ENCODE measurements around the gene ADAM12. TPM values are rescaled to one million over a fixed set of nuclear protein-coding genes. Genes with fewer than 3 reads are reported as not detected.

ADAM12 gene
- total and polyA plus RNA-seq, 2 experiments from 2014 or later = 0.13 to 0.87 TPM

DNA sequence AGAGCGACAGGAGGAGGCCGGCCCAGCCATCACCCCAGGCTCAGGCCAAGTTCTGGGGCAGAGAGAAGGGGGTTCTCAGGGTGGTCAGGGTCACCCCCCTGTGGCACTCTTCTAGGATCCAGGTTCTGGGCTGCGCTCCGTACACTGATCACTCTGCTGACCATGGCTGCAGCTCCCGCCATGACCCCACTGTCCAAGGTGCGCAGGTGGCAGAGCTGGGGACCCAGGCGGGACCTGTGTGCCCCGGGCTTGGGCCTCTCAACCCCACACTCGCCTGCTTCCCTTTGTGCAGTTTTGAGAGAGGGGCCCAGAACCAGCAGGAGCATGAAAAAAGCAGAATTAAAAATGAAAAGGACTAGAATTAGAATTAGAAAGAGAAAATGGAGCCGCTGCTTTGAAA lies 264.8 kb downstream of the ADAM12 start:
- Mint-ChIP-seq H3K4me1 (peaks cover 14% of the 10 kb centered on the region), H3K4me3 (peak overlapping the region; percentile 45; the same call in 2 of the 3 replicates), H3K27me3 (ENCODE audit: insufficient read depth, low read depth, poor library complexity) (peaks cover 24% of the 10 kb centered on the region), H3K36me3 (ENCODE audit: low read depth) (0 out of 3 replicates have a peak, but pooled peaks cover 2% of the 10 kb centered on the region), H3K9me3 (peaks cover 2% of the 10 kb centered on the region; the same call in 1 of the 3 replicates), H3K27ac (no peak overlapping the region)
- Histone ChIP-seq H3K27ac (ENCODE audit: low read depth) (no peak overlapping the region), H3K79me2 (replicated peaks; ENCODE audit: insufficient read depth) (no peaks in the 10 kb centered on the region), H3K9me2 (ENCODE audit: insufficient read depth) (peaks cover 15% of the 10 kb centered on the region), H4K20me1 (replicated peaks; ENCODE audit: insufficient read depth) (no peaks in the 10 kb centered on the region), H3K4me3 (0 out of 2 replicates have a peak overlapping the region, but pooled peaks have one; percentile 1), H3K4me2 (peak overlapping the region; percentile 63), H2AFZ (no peak overlapping the region), H3F3A (replicated peaks; ENCODE audit: low read depth) (no peaks in the 10 kb centered on the region), H3K4me1 (ENCODE audit: insufficient read depth) (peaks cover 16% of the 10 kb centered on the region), H3K36me3 (ENCODE audit: insufficient read depth) (no peaks in the 10 kb centered on the region), H3K27me3 (ENCODE audit: insufficient read depth) (peaks cover 11% of the 10 kb centered on the region; the same call in 1 of the 2 replicates)
- ATAC-seq = peak; percentile 96
- peak; percentile 37 for DNase-seq (ENCODE audit: low spot score)
- TF ChIP-seq CREB1 (CRISPR knock-in tag; IDR thresholded peaks at IDR 0.05; ENCODE audit: low read depth) (no peak), NANOG (IDR thresholded peaks at IDR 0.05; ENCODE audit: borderline replicate concordance) (0 out of 2 replicates have a peak, but pooled peaks have one; percentile 23)

DNA sequence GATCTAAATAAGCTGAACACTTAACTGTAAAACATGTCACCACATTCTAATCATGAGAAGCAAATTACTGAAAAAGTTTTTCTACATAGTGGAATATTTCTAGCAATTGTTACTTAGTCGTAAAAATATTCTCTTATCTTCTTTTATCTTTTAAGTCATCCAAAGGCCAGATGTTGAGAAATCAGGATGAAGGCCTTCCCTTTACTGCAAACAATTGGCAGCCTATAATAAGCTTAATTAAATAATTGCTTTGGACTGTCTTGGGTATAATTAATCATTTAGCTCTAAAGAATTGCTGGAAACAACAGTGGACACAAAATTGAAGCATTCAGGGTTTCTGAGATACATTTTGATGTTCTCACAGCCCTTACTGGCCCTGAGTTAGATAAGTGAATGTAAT lies 265.4 kb downstream of the ADAM12 start:
- Histone ChIP-seq H3K4me3 (no peak overlapping the region), H3K9me2 (ENCODE audit: insufficient read depth) (peaks cover 15% of the 10 kb centered on the region), H3K79me2 (replicated peaks; ENCODE audit: insufficient read depth) (no peaks in the 10 kb centered on the region), H4K20me1 (replicated peaks; ENCODE audit: insufficient read depth) (no peaks in the 10 kb centered on the region), H3K27ac (ENCODE audit: low read depth) (no peak overlapping the region), H3K4me1 (ENCODE audit: insufficient read depth) (peaks cover 16% of the 10 kb centered on the region), H3F3A (replicated peaks; ENCODE audit: low read depth) (no peaks in the 10 kb centered on the region), H3K36me3 (ENCODE audit: insufficient read depth) (no peaks in the 10 kb centered on the region), H2AFZ (no peak overlapping the region), H3K4me2 (peak overlapping the region; percentile 63; the same call in 1 of the 2 replicates), H3K27me3 (ENCODE audit: insufficient read depth) (peaks cover 11% of the 10 kb centered on the region; the same call in 1 of the 2 replicates)
- TF ChIP-seq, protein P1, sequence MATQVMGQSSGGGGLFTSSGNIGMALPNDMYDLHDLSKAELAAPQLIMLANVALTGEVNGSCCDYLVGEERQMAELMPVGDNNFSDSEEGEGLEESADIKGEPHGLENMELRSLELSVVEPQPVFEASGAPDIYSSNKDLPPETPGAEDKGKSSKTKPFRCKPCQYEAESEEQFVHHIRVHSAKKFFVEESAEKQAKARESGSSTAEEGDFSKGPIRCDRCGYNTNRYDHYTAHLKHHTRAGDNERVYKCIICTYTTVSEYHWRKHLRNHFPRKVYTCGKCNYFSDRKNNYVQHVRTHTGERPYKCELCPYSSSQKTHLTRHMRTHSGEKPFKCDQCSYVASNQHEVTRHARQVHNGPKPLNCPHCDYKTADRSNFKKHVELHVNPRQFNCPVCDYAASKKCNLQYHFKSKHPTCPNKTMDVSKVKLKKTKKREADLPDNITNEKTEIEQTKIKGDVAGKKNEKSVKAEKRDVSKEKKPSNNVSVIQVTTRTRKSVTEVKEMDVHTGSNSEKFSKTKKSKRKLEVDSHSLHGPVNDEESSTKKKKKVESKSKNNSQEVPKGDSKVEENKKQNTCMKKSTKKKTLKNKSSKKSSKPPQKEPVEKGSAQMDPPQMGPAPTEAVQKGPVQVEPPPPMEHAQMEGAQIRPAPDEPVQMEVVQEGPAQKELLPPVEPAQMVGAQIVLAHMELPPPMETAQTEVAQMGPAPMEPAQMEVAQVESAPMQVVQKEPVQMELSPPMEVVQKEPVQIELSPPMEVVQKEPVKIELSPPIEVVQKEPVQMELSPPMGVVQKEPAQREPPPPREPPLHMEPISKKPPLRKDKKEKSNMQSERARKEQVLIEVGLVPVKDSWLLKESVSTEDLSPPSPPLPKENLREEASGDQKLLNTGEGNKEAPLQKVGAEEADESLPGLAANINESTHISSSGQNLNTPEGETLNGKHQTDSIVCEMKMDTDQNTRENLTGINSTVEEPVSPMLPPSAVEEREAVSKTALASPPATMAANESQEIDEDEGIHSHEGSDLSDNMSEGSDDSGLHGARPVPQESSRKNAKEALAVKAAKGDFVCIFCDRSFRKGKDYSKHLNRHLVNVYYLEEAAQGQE (IDR thresholded peaks at IDR 0.05; ENCODE audit: unreplicated experiment) = no peak
- TF ChIP-seq EZH2 (IDR thresholded peaks at IDR 0.05; ENCODE audit: low read depth, unreplicated experiment) = no peak
- no peak for TF ChIP-seq POLR2AphosphoS5 (IDR thresholded peaks at IDR 0.05; ENCODE audit: low read depth)
- TF ChIP-seq, protein P2, sequence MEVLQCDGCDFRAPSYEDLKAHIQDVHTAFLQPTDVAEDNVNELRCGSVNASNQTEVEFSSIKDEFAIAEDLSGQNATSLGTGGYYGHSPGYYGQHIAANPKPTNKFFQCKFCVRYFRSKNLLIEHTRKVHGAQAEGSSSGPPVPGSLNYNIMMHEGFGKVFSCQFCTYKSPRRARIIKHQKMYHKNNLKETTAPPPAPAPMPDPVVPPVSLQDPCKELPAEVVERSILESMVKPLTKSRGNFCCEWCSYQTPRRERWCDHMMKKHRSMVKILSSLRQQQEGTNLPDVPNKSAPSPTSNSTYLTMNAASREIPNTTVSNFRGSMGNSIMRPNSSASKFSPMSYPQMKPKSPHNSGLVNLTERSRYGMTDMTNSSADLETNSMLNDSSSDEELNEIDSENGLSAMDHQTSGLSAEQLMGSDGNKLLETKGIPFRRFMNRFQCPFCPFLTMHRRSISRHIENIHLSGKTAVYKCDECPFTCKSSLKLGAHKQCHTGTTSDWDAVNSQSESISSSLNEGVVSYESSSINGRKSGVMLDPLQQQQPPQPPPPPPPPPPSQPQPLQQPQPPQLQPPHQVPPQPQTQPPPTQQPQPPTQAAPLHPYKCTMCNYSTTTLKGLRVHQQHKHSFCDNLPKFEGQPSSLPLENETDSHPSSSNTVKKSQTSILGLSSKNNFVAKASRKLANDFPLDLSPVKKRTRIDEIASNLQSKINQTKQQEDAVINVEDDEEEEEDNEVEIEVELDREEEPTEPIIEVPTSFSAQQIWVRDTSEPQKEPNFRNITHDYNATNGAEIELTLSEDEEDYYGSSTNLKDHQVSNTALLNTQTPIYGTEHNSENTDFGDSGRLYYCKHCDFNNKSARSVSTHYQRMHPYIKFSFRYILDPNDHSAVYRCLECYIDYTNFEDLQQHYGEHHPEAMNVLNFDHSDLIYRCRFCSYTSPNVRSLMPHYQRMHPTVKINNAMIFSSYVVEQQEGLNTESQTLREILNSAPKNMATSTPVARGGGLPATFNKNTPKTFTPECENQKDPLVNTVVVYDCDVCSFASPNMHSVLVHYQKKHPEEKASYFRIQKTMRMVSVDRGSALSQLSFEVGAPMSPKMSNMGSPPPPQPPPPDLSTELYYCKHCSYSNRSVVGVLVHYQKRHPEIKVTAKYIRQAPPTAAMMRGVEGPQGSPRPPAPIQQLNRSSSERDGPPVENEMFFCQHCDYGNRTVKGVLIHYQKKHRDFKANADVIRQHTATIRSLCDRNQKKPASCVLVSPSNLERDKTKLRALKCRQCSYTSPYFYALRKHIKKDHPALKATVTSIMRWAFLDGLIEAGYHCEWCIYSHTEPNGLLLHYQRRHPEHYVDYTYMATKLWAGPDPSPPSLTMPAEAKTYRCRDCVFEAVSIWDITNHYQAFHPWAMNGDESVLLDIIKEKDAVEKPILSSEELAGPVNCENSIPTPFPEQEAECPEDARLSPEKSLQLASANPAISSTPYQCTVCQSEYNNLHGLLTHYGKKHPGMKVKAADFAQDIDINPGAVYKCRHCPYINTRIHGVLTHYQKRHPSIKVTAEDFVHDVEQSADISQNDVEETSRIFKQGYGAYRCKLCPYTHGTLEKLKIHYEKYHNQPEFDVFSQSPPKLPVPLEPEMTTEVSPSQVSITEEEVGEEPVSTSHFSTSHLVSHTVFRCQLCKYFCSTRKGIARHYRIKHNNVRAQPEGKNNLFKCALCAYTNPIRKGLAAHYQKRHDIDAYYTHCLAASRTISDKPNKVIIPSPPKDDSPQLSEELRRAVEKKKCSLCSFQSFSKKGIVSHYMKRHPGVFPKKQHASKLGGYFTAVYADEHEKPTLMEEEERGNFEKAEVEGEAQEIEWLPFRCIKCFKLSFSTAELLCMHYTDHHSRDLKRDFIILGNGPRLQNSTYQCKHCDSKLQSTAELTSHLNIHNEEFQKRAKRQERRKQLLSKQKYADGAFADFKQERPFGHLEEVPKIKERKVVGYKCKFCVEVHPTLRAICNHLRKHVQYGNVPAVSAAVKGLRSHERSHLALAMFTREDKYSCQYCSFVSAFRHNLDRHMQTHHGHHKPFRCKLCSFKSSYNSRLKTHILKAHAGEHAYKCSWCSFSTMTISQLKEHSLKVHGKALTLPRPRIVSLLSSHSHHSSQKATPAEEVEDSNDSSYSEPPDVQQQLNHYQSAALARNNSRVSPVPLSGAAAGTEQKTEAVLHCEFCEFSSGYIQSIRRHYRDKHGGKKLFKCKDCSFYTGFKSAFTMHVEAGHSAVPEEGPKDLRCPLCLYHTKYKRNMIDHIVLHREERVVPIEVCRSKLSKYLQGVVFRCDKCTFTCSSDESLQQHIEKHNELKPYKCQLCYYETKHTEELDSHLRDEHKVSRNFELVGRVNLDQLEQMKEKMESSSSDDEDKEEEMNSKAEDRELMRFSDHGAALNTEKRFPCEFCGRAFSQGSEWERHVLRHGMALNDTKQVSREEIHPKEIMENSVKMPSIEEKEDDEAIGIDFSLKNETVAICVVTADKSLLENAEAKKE (CRISPR knock-in tag; IDR thresholded peaks at IDR 0.05) = no peak
- TF ChIP-seq STAT1 (IDR thresholded peaks at IDR 0.05; ENCODE audit: unreplicated experiment) = no peak
- no peak for TF ChIP-seq NANOG (IDR thresholded peaks at IDR 0.05; ENCODE audit: borderline replicate concordance)
- TF ChIP-seq ZNF331 (CRISPR knock-in tag; IDR thresholded peaks at IDR 0.05; ENCODE audit: low read depth) = no peak
- TF ChIP-seq CREB1 (CRISPR knock-in tag; IDR thresholded peaks at IDR 0.05; ENCODE audit: low read depth) = no peak
- TF ChIP-seq EZH2phosphoT487 (IDR thresholded peaks at IDR 0.05; ENCODE audit: unreplicated experiment) = no peak
- no peak for TF ChIP-seq JUNB (IDR thresholded peaks at IDR 0.05; ENCODE audit: unreplicated experiment)
- TF ChIP-seq, protein P3, sequence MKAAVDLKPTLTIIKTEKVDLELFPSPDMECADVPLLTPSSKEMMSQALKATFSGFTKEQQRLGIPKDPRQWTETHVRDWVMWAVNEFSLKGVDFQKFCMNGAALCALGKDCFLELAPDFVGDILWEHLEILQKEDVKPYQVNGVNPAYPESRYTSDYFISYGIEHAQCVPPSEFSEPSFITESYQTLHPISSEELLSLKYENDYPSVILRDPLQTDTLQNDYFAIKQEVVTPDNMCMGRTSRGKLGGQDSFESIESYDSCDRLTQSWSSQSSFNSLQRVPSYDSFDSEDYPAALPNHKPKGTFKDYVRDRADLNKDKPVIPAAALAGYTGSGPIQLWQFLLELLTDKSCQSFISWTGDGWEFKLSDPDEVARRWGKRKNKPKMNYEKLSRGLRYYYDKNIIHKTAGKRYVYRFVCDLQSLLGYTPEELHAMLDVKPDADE (IDR thresholded peaks at IDR 0.05) = no peak
- no peak for ATAC-seq
- no peak overlapping the region for H3K4me3 Mint-ChIP-seq
- DNase-seq (ENCODE audit: low spot score) = no peak
- H3K36me3 Mint-ChIP-seq (ENCODE audit: low read depth) = 0 out of 3 replicates have a peak, but pooled peaks cover 2% of the 10 kb centered on the region
- no peak overlapping the region for H3K27ac Mint-ChIP-seq
- peaks cover 14% of the 10 kb centered on the region for H3K4me1 Mint-ChIP-seq
- H3K27me3 Mint-ChIP-seq (ENCODE audit: insufficient read depth, low read depth, poor library complexity) = peaks cover 21% of the 10 kb centered on the region
- H3K9me3 Mint-ChIP-seq = peaks cover 2% of the 10 kb centered on the region; the same call in 1 of the 3 replicates
